K562 (cell line): ENCODE measurements around the gene IL20. TPM values are rescaled to one million over a fixed set of nuclear protein-coding genes. Genes with fewer than 3 reads are reported as not detected.
A peak's percentile ranks its signal among the peaks of the same experiment; 100 is the strongest.

Source experiments
- ARID3A ChIP-seq: IDR thresholded peaks from 2 replicates; pipeline ENCODE4 v1.6.1; 2012; ENCODE audit warnings: low read depth, low read length, improper control_type of control experiment, borderline replicate concordance
- E2F4 ChIP-seq: sonication (generic); formaldehyde crosslinking; IDR thresholded peaks from 2 replicates; pipeline ENCODE4 v1.8.0; 2022; ENCODE audit warnings: mild to moderate bottlenecking, low read depth, missing genetic modification reagents
- ETS1 ChIP-seq: conservative IDR thresholded peaks from 2 replicates; pipeline ENCODE4 v1.6.1; 2011; ENCODE audit warnings: low read depth, mild to moderate bottlenecking, low read length; ENCODE audit not compliant: control insufficient read depth
- FOS ChIP-seq: IDR thresholded peaks from 3 replicates; pipeline ENCODE4 v1.6.1; 2011; ENCODE audit not compliant: insufficient read length; ENCODE audit errors: extremely low read depth
- GATAD2B ChIP-seq: fragments of 450-650 bp; IDR thresholded peaks from 2 replicates; pipeline ENCODE4 v1.6.1; 2017; ENCODE audit warnings: mild to moderate bottlenecking, borderline replicate concordance
- KLF1 ChIP-seq: fragments of 450-650 bp; IDR thresholded peaks from 2 replicates; pipeline ENCODE4 v1.6.1; 2016; ENCODE audit warnings: missing genetic modification characterization, missing compliant biosample characterization
- MECOM ChIP-seq: fragments of 250-450 bp; sonication (Bioruptor Pico); IDR thresholded peaks from 2 replicates; pipeline ENCODE4 v1.8.0; 2022; ENCODE audit warnings: inconsistent platforms
- POLR2B ChIP-seq: fragments of 450-650 bp; IDR thresholded peaks from 2 replicates; pipeline ENCODE4 v1.6.1; 2018; ENCODE audit warnings: low read depth; ENCODE audit not compliant: partially characterized antibody
- PTTG1 ChIP-seq: fragments of 450-650 bp; IDR thresholded peaks from 2 replicates; pipeline ENCODE4 v1.6.1; 2016; ENCODE audit warnings: low read depth, mild to moderate bottlenecking, missing genetic modification characterization, missing compliant biosample characterization
- TARDBP ChIP-seq: fragments of 450-650 bp; IDR thresholded peaks from 2 replicates; pipeline ENCODE4 v1.6.1; 2016
- ZNF318 ChIP-seq, 2 experiments: fragments of 450-650 bp; IDR thresholded peaks; 2 replicates each; pipeline ENCODE4 v1.6.1; 2016; ENCODE audit warnings: mild to moderate bottlenecking in 2 of 2, borderline replicate concordance in 1 of 2, low read depth in 1 of 2, moderate library complexity in 1 of 2
- ZNF41 ChIP-seq: fragments of 250-450 bp; sonication (Bioruptor Pico); conservative IDR thresholded peaks from 2 replicates; pipeline ENCODE4 v1.4.0; 2020; ENCODE audit warnings: mild to moderate bottlenecking
- ZNF561 ChIP-seq: fragments of 450-650 bp; formaldehyde crosslinking; conservative IDR thresholded peaks from 2 replicates; pipeline ENCODE4 v1.4.0; 2020; ENCODE audit warnings: mild to moderate bottlenecking, moderate library complexity
- ZNF780A ChIP-seq: fragments of 250-450 bp; sonication (Bioruptor Pico); IDR thresholded peaks from 2 replicates; pipeline ENCODE4 v1.5.0; 2021; ENCODE audit warnings: mild to moderate bottlenecking
- polyA plus RNA-seq, 8 experiments: library from polyadenylated mRNA; depleted of rRNA in 4 of 8; stranded (reverse) in 5 of 8; unstranded in 3 of 8; fragments of >200 nt; fragmentation: Nextera tagmentation in 2 of 8; fragmentation: Illumina TruSeq in 1 of 8; extraction: Ambion mirVana in 2 of 8; extraction: Trizol in 1 of 8; gene quantifications; 2 replicates each; pipeline versions ENCODE4 v1.2.1 to v1.2.3, GENCODE V29; 2011 to 2014; ENCODE audit warnings: inconsistent platforms in 1 of 8, missing spikeins in 1 of 8
- total RNA-seq, 7 experiments: library from RNA; depleted of rRNA in 6 of 7; stranded (reverse); fragments of >200 nt in 6 of 7; fragmentation: Illumina TruSeq in 2 of 7; extraction: Trizol in 2 of 7; gene quantifications; 2 replicates each; pipeline versions ENCODE4 v1.2.1 to v1.2.3, GENCODE V29; 2011 to 2021; ENCODE audit warnings: low replicate concordance in 1 of 7

The IL20 gene
- total and polyA plus RNA-seq, 9 of the 15 experiments (the other 6 are each of a cell fraction or from before 2014, with no cell fraction given), result not detected

GRCh38 chr1:206816390-206817287 lies 48.8 kb upstream of the IL20 start (continued):
- TF ChIP-seq MECOM (CRISPR knock-in tag) (no peak), ZNF780A (CRISPR knock-in tag) (no peak), ZNF41 (no peak), PTTG1 (no peak), ARID3A (peak; percentile 97), FOS (no peak), ZNF318 (IDR thresholded peaks at IDR 0.05; ENCODE audit: borderline replicate concordance in 1 of 2, low read depth in 1 of 2) (peak in 1 of 2 experiments; percentile 29; a peak in 2 of 4 replicates), TARDBP (no peak), KLF1 (tag) (no peak), ETS1 (no peak), GATAD2B (peak; percentile 30; the same call in 1 of the 2 replicates), E2F4 (CRISPR knock-in tag) (no peak), POLR2B (no peak), ZNF561 (CRISPR knock-in tag) (no peak)
